Peyer's patch (tissue), 4 donors: ENCODE data around the gene TDRD3.

Experiments
- CTCF ChIP-seq, 6 experiments: fragments of 450-650 bp in 4 of 6; fragments of 200-600 bp in 2 of 6; sonication (generic) in 1 of 6; IDR thresholded peaks; one replicate each; pipeline ENCODE4 v1.5.1; 2017 to 2019; ENCODE audit warnings: antibody characterized with exemption in 6 of 6, mild to moderate bottlenecking in 3 of 6, moderate library complexity in 1 of 6
- POLR2A ChIP-seq, 2 donors: fragments of 450-650 bp; IDR thresholded peaks; one replicate each; pipeline ENCODE4 v1.5.1; 2017; ENCODE audit warnings: antibody characterized with exemption in 2 of 2, mild to moderate bottlenecking in 2 of 2, moderate library complexity in 2 of 2

DNA sequence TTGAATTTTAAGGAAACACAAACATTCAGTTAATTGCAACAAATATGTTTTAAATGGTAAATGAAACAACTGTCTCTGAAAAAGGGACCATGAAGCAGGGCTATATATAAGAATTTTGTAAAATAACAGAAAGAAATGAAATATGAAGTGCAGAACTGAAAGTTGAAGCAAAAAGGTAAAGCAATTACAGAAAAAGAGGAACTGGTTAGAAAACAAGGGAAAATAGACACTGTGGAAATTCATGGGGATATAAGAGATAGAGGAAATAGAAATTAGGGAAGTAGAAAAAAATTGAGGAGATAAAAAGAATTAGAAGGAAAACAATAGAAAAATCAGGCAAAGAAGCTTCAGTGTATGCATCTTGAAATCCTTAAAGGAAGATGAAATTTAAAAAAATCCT, 40.0 kb upstream of the TDRD3 start:
- TF ChIP-seq POLR2A (IDR thresholded peaks at IDR 0.05), result no peak
- no peak for TF ChIP-seq CTCF (IDR thresholded peaks at IDR 0.05)
